Gastroesophageal sphincter (tissue), 3 donors: ENCODE results near the gene EFCAB14.
"Not testable (repeated sequence)": the region's sequence is repeated elsewhere in the genome, so short reads cannot be mapped to it uniquely, and the experiment has no call there.

Experiments used
- CTCF ChIP-seq, 4 experiments: fragments of 200-600 bp in 2 of 4; fragments of 450-650 bp in 2 of 4; sonication (generic) in 1 of 4; IDR thresholded peaks; one replicate each; pipeline ENCODE4 v1.5.1; 2017 to 2019; ENCODE audit warnings: antibody characterized with exemption in 4 of 4, mild to moderate bottlenecking in 2 of 4, moderate library complexity in 2 of 4
- EP300 ChIP-seq: sonication (generic); formaldehyde crosslinking; IDR thresholded peaks from one replicate; pipeline ENCODE4 v1.6.1; 2017; ENCODE audit warnings: antibody characterized with exemption, mild to moderate bottlenecking
- POLR2A ChIP-seq, 2 donors: fragments of 450-650 bp; IDR thresholded peaks; one replicate each; pipeline ENCODE4 v1.6.1; 2017; ENCODE audit warnings: antibody characterized with exemption in 2 of 2, mild to moderate bottlenecking in 2 of 2, moderate library complexity in 1 of 2
- POLR2AphosphoS5 ChIP-seq: sonication (generic); formaldehyde crosslinking; IDR thresholded peaks from one replicate; pipeline ENCODE4 v1.6.1; 2017; ENCODE audit warnings: antibody characterized with exemption

DNA sequence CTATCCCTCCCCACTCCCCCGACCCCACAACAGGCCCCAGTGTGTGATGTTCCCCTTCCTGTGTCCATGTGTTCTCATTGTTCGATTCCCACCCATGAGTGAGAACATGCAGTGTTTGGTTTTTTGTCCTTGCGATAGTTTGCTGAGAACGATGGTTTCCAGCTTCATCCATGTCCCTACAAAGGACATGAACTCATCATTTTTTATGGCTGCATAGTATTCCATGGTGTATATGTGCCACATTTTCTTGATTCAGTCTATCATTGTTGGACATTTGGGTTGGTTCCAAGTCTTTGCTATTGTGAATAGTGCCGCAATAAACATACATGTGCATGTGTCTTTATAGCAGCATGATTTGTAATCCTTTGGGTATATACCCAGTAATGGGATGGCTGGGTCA is 56.0 kb downstream of the EFCAB14 start:
- not testable (repeated sequence) for TF ChIP-seq CTCF (IDR thresholded peaks at IDR 0.05); POLR2AphosphoS5; POLR2A (IDR thresholded peaks at IDR 0.05); EP300
